ENCODE measurements around the gene ERBB3.

The ERBB3 gene

DNA sequence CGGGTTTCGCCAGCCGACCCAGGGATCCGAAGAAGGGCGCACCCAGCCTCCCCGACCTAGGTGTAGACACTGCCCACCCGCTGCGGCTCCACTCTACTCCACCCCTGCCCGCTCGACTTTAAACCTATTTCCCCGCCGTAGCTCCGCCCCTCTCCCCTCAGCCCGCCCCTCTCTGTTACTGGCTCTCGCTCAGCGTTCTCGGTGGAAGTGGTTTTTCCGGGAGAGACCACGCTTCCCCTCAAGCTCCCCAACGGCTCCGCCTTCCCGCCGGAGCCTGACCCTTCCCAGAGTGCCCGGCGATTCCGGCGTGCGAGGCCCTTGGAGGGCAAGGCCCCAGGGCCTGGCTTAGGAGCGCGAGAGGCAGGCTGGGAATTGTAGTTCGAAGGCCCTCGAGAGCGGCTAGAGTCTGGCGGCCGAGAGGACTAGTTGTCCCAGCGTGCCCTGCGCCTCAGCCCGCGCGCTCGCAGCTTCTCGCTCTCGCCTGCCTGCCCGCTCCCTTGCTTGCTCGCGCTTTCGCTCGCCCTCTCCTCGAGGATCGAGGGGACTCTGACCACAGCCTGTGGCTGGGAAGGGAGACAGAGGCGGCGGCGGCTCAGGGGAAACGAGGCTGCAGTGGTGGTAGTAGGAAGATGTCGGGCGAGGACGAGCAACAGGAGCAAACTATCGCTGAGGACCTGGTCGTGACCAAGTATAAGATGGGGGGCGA lies 24.3 kb downstream of the ERBB3 start, which contains the start of gene PA2G4 (continued):
- TF ChIP-seq, protein P1, sequence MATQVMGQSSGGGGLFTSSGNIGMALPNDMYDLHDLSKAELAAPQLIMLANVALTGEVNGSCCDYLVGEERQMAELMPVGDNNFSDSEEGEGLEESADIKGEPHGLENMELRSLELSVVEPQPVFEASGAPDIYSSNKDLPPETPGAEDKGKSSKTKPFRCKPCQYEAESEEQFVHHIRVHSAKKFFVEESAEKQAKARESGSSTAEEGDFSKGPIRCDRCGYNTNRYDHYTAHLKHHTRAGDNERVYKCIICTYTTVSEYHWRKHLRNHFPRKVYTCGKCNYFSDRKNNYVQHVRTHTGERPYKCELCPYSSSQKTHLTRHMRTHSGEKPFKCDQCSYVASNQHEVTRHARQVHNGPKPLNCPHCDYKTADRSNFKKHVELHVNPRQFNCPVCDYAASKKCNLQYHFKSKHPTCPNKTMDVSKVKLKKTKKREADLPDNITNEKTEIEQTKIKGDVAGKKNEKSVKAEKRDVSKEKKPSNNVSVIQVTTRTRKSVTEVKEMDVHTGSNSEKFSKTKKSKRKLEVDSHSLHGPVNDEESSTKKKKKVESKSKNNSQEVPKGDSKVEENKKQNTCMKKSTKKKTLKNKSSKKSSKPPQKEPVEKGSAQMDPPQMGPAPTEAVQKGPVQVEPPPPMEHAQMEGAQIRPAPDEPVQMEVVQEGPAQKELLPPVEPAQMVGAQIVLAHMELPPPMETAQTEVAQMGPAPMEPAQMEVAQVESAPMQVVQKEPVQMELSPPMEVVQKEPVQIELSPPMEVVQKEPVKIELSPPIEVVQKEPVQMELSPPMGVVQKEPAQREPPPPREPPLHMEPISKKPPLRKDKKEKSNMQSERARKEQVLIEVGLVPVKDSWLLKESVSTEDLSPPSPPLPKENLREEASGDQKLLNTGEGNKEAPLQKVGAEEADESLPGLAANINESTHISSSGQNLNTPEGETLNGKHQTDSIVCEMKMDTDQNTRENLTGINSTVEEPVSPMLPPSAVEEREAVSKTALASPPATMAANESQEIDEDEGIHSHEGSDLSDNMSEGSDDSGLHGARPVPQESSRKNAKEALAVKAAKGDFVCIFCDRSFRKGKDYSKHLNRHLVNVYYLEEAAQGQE (tag by site-specific recombination; IDR thresholded peaks at IDR 0.05) = 0 out of 2 replicates have a peak, but pooled peaks have one; percentile 46
- TF ChIP-seq INSM2 (tag by site-specific recombination; IDR thresholded peaks at IDR 0.05) (no peak), PBX3 (CRISPR knock-in tag; IDR thresholded peaks at IDR 0.05) (peak; percentile 72; the same call in 1 of the 2 replicates), TCF7L2 (IDR thresholded peaks at IDR 0.05; ENCODE audit: borderline replicate concordance, low read depth, low read length) (no peak), ZNF211 (tag by site-specific recombination; IDR thresholded peaks at IDR 0.05; ENCODE audit: low read depth) (no peak), ZNF777 (tag by site-specific recombination; IDR thresholded peaks at IDR 0.05; ENCODE audit: borderline replicate concordance) (no peak), ZNF2 (tag by site-specific recombination; IDR thresholded peaks at IDR 0.05) (peak; percentile 69; the same call in 1 of the 2 replicates), PATZ1 (tag by site-specific recombination; IDR thresholded peaks at IDR 0.05) (peak; percentile 85), ZNF280D (tag by site-specific recombination; IDR thresholded peaks at IDR 0.05) (no peak), ZNF10 (tag by site-specific recombination; IDR thresholded peaks at IDR 0.05) (no peak), ZNF37A (tag by site-specific recombination; IDR thresholded peaks at IDR 0.05) (no peak), ZBTB17 (tag by site-specific recombination; IDR thresholded peaks at IDR 0.05) (peak; percentile 100), KLF9 (tag by site-specific recombination; IDR thresholded peaks at IDR 0.05; ENCODE audit: low read depth) (peak; percentile 50; the same call in 1 of the 2 replicates), HOXA7 (CRISPR knock-in tag; IDR thresholded peaks at IDR 0.05; ENCODE audit: borderline replicate concordance) (no peak), REPIN1 (tag by site-specific recombination; IDR thresholded peaks at IDR 0.05; ENCODE audit: low read depth) (no peak), ZSCAN4 (tag by site-specific recombination; IDR thresholded peaks at IDR 0.05) (no peak), ZBTB49 (tag by site-specific recombination; IDR thresholded peaks at IDR 0.05; ENCODE audit: low read depth) (no peak), ZNF350 (tag by site-specific recombination; IDR thresholded peaks at IDR 0.05) (no peak)
- TF ChIP-seq, protein P2, sequence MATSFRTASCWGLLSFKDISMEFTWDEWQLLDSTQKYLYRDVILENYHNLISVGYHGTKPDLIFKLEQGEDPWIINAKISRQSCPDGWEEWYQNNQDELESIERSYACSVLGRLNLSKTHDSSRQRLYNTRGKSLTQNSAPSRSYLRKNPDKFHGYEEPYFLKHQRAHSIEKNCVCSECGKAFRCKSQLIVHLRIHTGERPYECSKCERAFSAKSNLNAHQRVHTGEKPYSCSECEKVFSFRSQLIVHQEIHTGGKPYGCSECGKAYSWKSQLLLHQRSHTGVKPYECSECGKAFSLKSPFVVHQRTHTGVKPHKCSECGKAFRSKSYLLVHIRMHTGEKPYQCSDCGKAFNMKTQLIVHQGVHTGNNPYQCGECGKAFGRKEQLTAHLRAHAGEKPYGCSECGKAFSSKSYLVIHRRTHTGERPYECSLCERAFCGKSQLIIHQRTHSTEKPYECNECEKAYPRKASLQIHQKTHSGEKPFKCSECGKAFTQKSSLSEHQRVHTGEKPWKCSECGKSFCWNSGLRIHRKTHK (tag by site-specific recombination; IDR thresholded peaks at IDR 0.05) = no peak

Data from HEK293 (cell line).